ENCODE results near the gene ELMOD3.

ELMOD3 gene

DNA sequence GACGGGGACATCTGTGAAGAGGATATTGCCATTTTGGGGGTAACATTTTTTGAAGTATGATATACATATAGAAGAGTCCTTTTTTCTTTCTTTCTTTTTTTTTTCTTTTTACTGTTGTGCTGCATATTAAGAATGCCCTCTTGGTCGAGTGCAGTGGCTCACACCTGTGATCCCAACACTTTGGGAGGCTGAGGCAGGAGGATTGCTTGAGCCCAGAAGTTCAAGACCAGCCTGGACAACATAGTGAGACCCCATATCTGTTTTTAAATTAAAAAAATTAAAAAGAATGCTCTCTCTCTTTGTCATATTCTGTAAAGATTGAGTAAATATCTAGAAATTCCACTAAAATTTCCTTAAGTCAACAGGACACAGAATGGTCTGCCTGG is 67.5 kb downstream of the ELMOD3 start:
- POLR2A ChIA-PET (ENCODE audit: low non-redundant PET): no interaction called here
- CTCF ChIA-PET: interaction anchor here (1.1 to 3.5 kb wide), 2 partner anchors 8 to 129 kb away, joined by 4 to 40 read pairs; no protein-coding TSS in a partner anchor
- TF ChIP-seq, protein P1, sequence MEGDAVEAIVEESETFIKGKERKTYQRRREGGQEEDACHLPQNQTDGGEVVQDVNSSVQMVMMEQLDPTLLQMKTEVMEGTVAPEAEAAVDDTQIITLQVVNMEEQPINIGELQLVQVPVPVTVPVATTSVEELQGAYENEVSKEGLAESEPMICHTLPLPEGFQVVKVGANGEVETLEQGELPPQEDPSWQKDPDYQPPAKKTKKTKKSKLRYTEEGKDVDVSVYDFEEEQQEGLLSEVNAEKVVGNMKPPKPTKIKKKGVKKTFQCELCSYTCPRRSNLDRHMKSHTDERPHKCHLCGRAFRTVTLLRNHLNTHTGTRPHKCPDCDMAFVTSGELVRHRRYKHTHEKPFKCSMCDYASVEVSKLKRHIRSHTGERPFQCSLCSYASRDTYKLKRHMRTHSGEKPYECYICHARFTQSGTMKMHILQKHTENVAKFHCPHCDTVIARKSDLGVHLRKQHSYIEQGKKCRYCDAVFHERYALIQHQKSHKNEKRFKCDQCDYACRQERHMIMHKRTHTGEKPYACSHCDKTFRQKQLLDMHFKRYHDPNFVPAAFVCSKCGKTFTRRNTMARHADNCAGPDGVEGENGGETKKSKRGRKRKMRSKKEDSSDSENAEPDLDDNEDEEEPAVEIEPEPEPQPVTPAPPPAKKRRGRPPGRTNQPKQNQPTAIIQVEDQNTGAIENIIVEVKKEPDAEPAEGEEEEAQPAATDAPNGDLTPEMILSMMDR (conservative IDR thresholded peaks at IDR 0.05; ENCODE audit: low read depth): no peak
- H3K27ac ChIP-seq: peak overlapping the region; percentile 92
- DNase-seq (ENCODE audit: low spot score): no peak

DNA sequence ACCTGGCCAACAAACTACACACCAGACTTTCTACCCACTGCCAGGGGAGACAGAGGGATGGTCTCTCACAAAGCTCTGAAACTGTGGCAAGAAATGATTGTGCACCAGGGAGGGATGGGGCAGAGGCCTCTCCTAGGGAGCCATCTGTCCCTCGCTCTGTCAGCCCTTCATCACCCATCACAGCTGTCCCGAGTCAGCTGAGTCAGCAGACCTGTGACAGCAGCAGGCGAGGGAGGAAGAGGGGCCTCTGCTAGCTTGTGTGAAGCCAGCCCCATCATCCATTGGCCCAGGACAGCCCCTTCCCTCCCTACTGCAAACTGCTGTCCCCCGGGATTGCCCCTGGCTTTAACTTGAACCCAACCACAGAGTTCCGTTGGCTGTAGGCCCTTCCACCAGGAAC is 69.0 kb downstream of the ELMOD3 start:
- TF ChIP-seq, protein P1 (conservative IDR thresholded peaks at IDR 0.05; ENCODE audit: low read depth): no peak

DNA sequence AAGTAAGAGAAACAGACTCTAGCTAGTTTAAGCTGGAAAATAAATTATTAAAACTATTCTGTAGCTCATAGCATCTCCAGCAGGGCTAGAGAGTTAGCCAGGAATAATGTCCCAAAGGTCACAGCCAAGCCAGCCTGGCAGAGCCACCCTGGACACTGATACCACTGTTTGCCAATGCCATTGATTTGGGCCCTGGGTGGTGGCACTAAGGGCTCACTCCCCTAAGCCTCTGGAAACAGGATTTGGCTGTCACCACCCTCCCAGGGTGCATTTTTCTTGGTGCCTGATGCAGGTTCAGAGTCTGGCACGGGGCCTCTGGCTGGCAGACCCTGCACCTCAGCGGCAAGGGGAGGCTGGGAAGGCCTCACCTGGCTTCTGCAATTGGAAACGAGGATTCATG is 71.0 kb downstream of the ELMOD3 start:
- DNase-seq (ENCODE audit: low spot score): no peak
- 0 out of 2 replicates have a peak overlapping the region, but pooled peaks have one; percentile 9 for H3K27ac ChIP-seq
- TF ChIP-seq, protein P1 (conservative IDR thresholded peaks at IDR 0.05; ENCODE audit: low read depth): no peak
- CTCF ChIA-PET: no interaction called here
- POLR2A ChIA-PET (ENCODE audit: low non-redundant PET): no interaction called here

More for the DNA sequence above, 69.0 kb downstream of the ELMOD3 start:
- POLR2A ChIA-PET (ENCODE audit: low non-redundant PET): no interaction called here
- no peak for DNase-seq (ENCODE audit: low spot score)
- peak overlapping the region; percentile 92 for H3K27ac ChIP-seq
- CTCF ChIA-PET: no interaction called here

DNA sequence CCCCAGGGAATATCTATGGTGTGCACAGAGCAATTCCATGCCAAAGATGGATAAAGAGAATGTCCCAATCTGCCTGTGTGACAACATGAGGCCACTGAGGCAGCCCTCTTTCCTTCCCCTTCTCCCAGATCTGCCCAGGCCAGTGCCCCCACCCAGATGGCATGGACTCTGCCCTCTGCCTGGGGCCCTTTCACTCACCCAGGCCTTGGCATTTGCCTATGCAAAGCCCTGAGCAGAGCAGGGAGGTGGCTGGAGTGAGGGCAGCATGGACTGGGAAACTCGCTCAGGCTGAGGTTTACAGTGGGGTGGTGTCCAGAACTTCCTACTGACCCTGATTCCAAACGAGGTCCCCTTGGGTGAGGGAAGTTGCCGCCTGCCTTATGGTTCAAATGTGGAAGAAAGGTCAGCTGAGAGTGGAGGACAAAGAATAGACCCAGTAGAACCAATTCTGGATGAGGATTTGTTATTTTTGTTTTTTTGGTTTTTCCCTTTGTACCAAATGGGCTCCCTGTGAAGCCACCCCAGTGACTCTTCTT is 72.8 kb downstream of the ELMOD3 start:
- DNase-seq (ENCODE audit: low spot score): no peak
- H3K27ac ChIP-seq: peak overlapping the region; percentile 34; the same call in 1 of the 2 replicates
- TF ChIP-seq, protein P1 (conservative IDR thresholded peaks at IDR 0.05; ENCODE audit: low read depth): no peak
- CTCF ChIA-PET: no interaction called here
- POLR2A ChIA-PET (ENCODE audit: low non-redundant PET): no interaction called here

DNA sequence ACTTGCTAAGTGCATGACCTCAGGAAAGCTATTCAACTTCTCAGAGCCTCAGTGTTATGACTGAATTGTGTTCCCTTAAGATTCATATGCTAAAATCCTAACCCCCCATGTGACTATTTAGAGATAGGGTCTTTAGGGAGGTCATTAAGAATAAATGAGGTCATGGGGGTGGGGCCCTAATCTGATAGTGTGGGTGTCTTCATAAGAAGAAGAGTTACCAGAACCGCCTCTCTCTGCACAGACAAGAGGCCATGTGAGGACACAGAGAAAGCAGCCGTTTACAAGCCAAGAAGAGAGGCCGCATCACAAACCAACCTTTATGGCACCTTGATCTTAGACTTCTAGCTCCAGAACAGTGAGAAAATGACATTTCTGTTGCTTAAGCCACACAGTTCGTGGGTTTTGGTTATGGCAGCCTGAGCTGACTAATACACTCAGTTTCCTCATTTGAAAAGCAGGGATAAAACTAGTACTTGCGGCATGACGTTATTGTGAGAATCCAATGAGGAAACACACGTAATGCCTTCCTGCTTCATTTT is 73.8 kb downstream of the ELMOD3 start:
- no peak for DNase-seq (ENCODE audit: low spot score)
- ChIA-PET POLR2A (ENCODE audit: low non-redundant PET) (interaction anchor here (0.6 to 0.7 kb wide), 2 partner anchors 22 to 110 kb away, joined by 3 read pairs; no protein-coding TSS in a partner anchor), CTCF (interaction anchor here (1.0 kb wide), 1 partner anchor 123 kb away, joined by 3 read pairs; no protein-coding TSS in a partner anchor)
- no peak overlapping the region for H3K27ac ChIP-seq
- TF ChIP-seq, protein P1 (conservative IDR thresholded peaks at IDR 0.05; ENCODE audit: low read depth): no peak

DNA sequence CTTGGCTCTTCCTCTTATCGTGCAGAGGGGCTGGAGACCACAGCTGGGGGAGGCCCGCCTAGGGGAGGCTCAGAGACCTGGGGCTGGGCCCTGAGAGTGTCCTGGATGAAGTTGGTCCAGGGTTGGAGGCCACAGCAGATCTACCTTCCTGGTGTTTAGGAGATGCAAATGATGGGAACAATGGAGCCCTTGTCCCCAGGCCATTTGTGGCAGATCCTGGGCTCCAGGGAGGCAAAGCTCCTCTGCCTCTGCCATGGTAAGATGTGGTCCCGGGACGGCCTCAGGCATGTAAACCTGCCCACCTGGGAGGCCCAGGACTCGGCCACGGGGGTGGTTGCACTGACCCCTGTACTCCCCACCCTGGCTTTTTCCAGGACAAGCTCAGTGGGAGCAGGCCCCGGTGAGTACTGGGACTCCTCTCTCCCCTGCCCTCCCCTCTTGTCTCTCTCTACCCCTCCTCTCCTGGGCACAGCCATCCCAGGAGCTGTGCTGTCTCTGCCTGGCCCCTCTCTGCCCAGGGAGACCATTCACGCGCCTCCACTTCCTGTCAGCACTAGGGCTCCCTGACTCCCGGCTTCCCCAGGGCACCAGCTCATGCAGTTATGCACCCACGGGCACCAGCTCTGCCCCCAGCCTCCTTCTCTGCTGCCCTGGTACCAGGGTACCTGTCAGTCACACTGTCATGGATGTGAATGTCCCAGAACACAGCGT is 74.8 kb downstream of the ELMOD3 start:
- ChIA-PET CTCF (interaction anchor here (0.6 to 2.0 kb wide), 4 partner anchors 8 to 308 kb away, joined by 3 to 5 read pairs (median 4); partner anchors contain the start of gene MAT2A), POLR2A (ENCODE audit: low non-redundant PET) (interaction anchor here (0.6 to 1.1 kb wide), 4 partner anchors 10 to 109 kb away, joined by 3 to 4 read pairs (median 3); no protein-coding TSS in a partner anchor)
- H3K27ac ChIP-seq: peak overlapping the region; percentile 96
- TF ChIP-seq, protein P1 (conservative IDR thresholded peaks at IDR 0.05; ENCODE audit: low read depth): no peak
- no peak for DNase-seq (ENCODE audit: low spot score)

Data from RWPE1 (cell line).